Esophagus squamous epithelium (tissue), 5 donors: ENCODE data around the gene PMFBP1. TPM values are rescaled to one million over a fixed set of nuclear protein-coding genes. Genes with fewer than 3 reads are reported as not detected.

Experiments
- DNase-seq: peaks from one replicate; lab custom pipeline; 2025; lab: John Stamatoyannopoulos, UW
- H3K27ac ChIP-seq, 4 donors: fragments of 200-600 bp; sonication (generic); one replicate each; pipeline ENCODE4 v1.5.1; 2016 to 2019; ENCODE audit warnings: mild to moderate bottlenecking in 1 of 4
- H3K27me3 ChIP-seq, 4 donors: fragments of 200-600 bp; sonication (generic); 1 replicate in 3 of 4; 2 replicates in 1 of 4; pipeline versions ENCODE4 v1.5.1 to v1.6.0; 2017 to 2021; ENCODE audit warnings: antibody characterized with exemption in 1 of 4
- H3K36me3 ChIP-seq, 3 donors: fragments of 200-600 bp; sonication (generic); one replicate each; pipeline ENCODE4 v1.5.1; 2016 to 2019
- H3K4me1 ChIP-seq, 3 donors: fragments of 200-600 bp; sonication (generic); one replicate each; pipeline ENCODE4 v1.5.1; 2017 to 2019
- H3K4me3 ChIP-seq, 4 donors: fragments of 200-600 bp; sonication (generic); 1 replicate in 3 of 4; 2 replicates in 1 of 4; pipeline ENCODE4 v1.5.1; 2016 to 2019; ENCODE audit warnings: mild to moderate bottlenecking in 2 of 4, moderate library complexity in 1 of 4
- H3K9me3 ChIP-seq, 3 donors: fragments of 200-600 bp; sonication (generic); one replicate each; pipeline ENCODE4 v1.5.1; 2016 to 2019
- POLR2A ChIP-seq, 4 donors: fragments of 450-650 bp; IDR thresholded peaks; one replicate each; pipeline ENCODE4 v1.6.1; 2017; ENCODE audit warnings: antibody characterized with exemption in 4 of 4, mild to moderate bottlenecking in 4 of 4, moderate library complexity in 3 of 4
- WGBS, 2 donors: methylation state at CpG; one replicate each; pipeline ENCODE4 v1.1.5; 2018; 5-methylcytosine and 5-hydroxymethylcytosine counted together
- intact Hi-C: fragments of 100-400 bp; cut with DNase I; formaldehyde crosslinking; loops from one replicate; pipeline ENCODE4 v1.15.0; 2022
- total RNA-seq, 4 donors: library from RNA; depleted of rRNA; stranded (reverse); fragments of >200 nt; gene quantifications; one replicate each; pipeline ENCODE4 v1.1.0, GENCODE V29; 2016
- TF ChIP-seq, protein P1 (sequence below), 6 experiments: fragments of 450-650 bp in 4 of 6; fragments of 200-600 bp in 2 of 6; sonication (generic) in 2 of 6; IDR thresholded peaks; one replicate each; pipeline ENCODE4 v1.5.1; 2016 to 2019; ENCODE audit warnings: antibody characterized with exemption in 6 of 6, mild to moderate bottlenecking in 4 of 6, moderate library complexity in 4 of 6
- donor health status: DM: yes; HTN: yes; CAD: no.

The PMFBP1 gene
- total RNA-seq, 4 donors from 2014 or later = 1.1 to 2.0 (median 1.4) TPM

GRCh38 chr16:72072514-72073342, 99.2 kb downstream of the PMFBP1 start:
- Histone ChIP-seq H3K9me3 (no peaks in the 10 kb centered on the region), H3K4me3 (no peak overlapping the region), H3K27ac (peak overlapping the region in 1 of 4 donors; percentile 29), H3K4me1 (peaks cover 0 to 16% (median 10%) of the 10 kb centered on the region in 3 donors), H3K27me3 (no peaks in the 10 kb centered on the region), H3K36me3 (peaks cover 0 to 3% (median 0%) of the 10 kb centered on the region in 3 donors)
- TF ChIP-seq POLR2A (IDR thresholded peaks at IDR 0.05) = no peak
- TF ChIP-seq, protein P1, sequence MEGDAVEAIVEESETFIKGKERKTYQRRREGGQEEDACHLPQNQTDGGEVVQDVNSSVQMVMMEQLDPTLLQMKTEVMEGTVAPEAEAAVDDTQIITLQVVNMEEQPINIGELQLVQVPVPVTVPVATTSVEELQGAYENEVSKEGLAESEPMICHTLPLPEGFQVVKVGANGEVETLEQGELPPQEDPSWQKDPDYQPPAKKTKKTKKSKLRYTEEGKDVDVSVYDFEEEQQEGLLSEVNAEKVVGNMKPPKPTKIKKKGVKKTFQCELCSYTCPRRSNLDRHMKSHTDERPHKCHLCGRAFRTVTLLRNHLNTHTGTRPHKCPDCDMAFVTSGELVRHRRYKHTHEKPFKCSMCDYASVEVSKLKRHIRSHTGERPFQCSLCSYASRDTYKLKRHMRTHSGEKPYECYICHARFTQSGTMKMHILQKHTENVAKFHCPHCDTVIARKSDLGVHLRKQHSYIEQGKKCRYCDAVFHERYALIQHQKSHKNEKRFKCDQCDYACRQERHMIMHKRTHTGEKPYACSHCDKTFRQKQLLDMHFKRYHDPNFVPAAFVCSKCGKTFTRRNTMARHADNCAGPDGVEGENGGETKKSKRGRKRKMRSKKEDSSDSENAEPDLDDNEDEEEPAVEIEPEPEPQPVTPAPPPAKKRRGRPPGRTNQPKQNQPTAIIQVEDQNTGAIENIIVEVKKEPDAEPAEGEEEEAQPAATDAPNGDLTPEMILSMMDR (IDR thresholded peaks at IDR 0.05) = no peak
- no peak for DNase-seq
- WGBS, 2 donors = 67 to 73% methylated on average over 10 to 12 of the region's 12 CpGs
- intact Hi-C loops = no loop called here

Other genes with a start within 250 kb of the PMFBP1 start
- under 1 TPM in 3 of 4 donors, not detected in 1; 0.09 to 0.29 (median 0.19) TPM for gene PKD1L3, start 171.8 kb downstream of the PMFBP1 start, total RNA-seq
- 1 to 10 TPM; 4.3 to 9.0 (median 7.9) TPM for gene DHODH, start 163.4 kb downstream of the PMFBP1 start, total RNA-seq
- 1 to 10 TPM in 2 of 4 donors, not detected in 2; 1.0 to 2.9 TPM for gene HP, start 117.7 kb downstream of the PMFBP1 start, total RNA-seq
- gene HPR, start 108.9 kb downstream of the PMFBP1 start, total RNA-seq = not detected
- gene TXNL4B, start 78.5 kb downstream of the PMFBP1 start, total RNA-seq = 10 to 100 TPM in 1 of 4 donors, 1 to 10 TPM in 3; 5.0 to 11.0 (median 8.5) TPM
- 10 to 100 TPM; 27.6 to 54.4 (median 43.4) TPM for gene DHX38, start 78.3 kb downstream of the PMFBP1 start, total RNA-seq